ENCODE measurements around the gene G3BP2. TPM values are rescaled to one million over a fixed set of nuclear protein-coding genes. Genes with fewer than 3 reads are reported as not detected.

Gene G3BP2
- total and polyA plus RNA-seq, 4 donors = 15.7 to 81.6 (median 55.1) TPM

- H3K36me3 ChIP-seq (ENCODE audit: control insufficient read depth in 4 of 4, insufficient read depth in 3 of 4, low read depth in 1 of 4, low read length in 3 of 4) = no peaks in the 10 kb centered on the region
These were observed 5.8 kb upstream of the G3BP2 start for GRCh38 chr4:75678965-75679364.

GRCh38 chr4:75678473-75678872, 5.3 kb upstream of the G3BP2 start:
- H3K9ac ChIP-seq (ENCODE audit: low read depth in 1 of 2, low read length in 2 of 2) = no peak overlapping the region
- H3K27ac ChIP-seq (ENCODE audit: low read depth in 1 of 2, low read length in 2 of 2) = no peak overlapping the region
- no peaks in the 10 kb centered on the region for H3K36me3 ChIP-seq (ENCODE audit: control insufficient read depth in 4 of 4, insufficient read depth in 3 of 4, low read depth in 1 of 4, low read length in 3 of 4)
- H3K4me1 ChIP-seq (ENCODE audit: control insufficient read depth in 4 of 4, insufficient read depth in 4 of 4, low read length in 3 of 4) = peaks cover 0 to 8% (median 5%) of the 10 kb centered on the region in 4 donors
- no peak for TF ChIP-seq SP1 (IDR thresholded peaks at IDR 0.05)
- no peak for TF ChIP-seq JUND (IDR thresholded peaks at IDR 0.05)
- no peak for TF ChIP-seq MAX (IDR thresholded peaks at IDR 0.05)
- TF ChIP-seq RXRA (IDR thresholded peaks at IDR 0.05) = no peak
- DNase-seq (ENCODE audit: low spot score) = no peak
- no peak overlapping the region for H3K4me3 ChIP-seq (ENCODE audit: low read depth in 1 of 3, low read length in 3 of 3)
- no peaks in the 10 kb centered on the region for H3K9me3 ChIP-seq (ENCODE audit: control insufficient read depth in 4 of 4, low read length in 3 of 4)
- H3K27me3 ChIP-seq (ENCODE audit: control insufficient read depth in 4 of 4, insufficient read depth in 4 of 4, low read length in 3 of 4) = no peaks in the 10 kb centered on the region

More at GRCh38 chr4:75678965-75679364, 5.8 kb upstream of the G3BP2 start:
- TF ChIP-seq SP1 (IDR thresholded peaks at IDR 0.05) (no peak), CTCF (IDR thresholded peaks at IDR 0.05; ENCODE audit: low read depth, low read length, missing input control) (no peak), REST (IDR thresholded peaks at IDR 0.05) (no peak), MAX (IDR thresholded peaks at IDR 0.05) (no peak), FOXA1 (IDR thresholded peaks at IDR 0.05) (no peak), RAD21 (IDR thresholded peaks at IDR 0.05) (no peak), EGR1 (IDR thresholded peaks at IDR 0.05; ENCODE audit: low read depth in 2 of 2) (no peak), FOXA2 (IDR thresholded peaks at IDR 0.05) (no peak), HNF4A (conservative IDR thresholded peaks at IDR 0.05) (no peak), JUND (IDR thresholded peaks at IDR 0.05) (no peak), RXRA (IDR thresholded peaks at IDR 0.05) (no peak), ATF3 (IDR thresholded peaks at IDR 0.05) (no peak)
- Histone ChIP-seq H3K9ac (ENCODE audit: low read depth in 1 of 2, low read length in 2 of 2) (no peak overlapping the region), H3K27me3 (ENCODE audit: control insufficient read depth in 4 of 4, insufficient read depth in 4 of 4, low read length in 3 of 4) (no peaks in the 10 kb centered on the region), H3K4me1 (ENCODE audit: control insufficient read depth in 4 of 4, insufficient read depth in 4 of 4, low read length in 3 of 4) (peaks cover 0 to 4% (median 3%) of the 10 kb centered on the region in 4 donors), H3K9me3 (ENCODE audit: control insufficient read depth in 4 of 4, low read length in 3 of 4) (no peaks in the 10 kb centered on the region), H3K27ac (ENCODE audit: low read depth in 1 of 2, low read length in 2 of 2) (no peak overlapping the region), H3K4me3 (ENCODE audit: low read depth in 1 of 3, low read length in 3 of 3) (no peak overlapping the region)
- no peak for DNase-seq (ENCODE audit: low spot score)
